ENCODE data around the gene VIPR2. TPM values are rescaled to one million over a fixed set of nuclear protein-coding genes. Genes with fewer than 3 reads are reported as not detected.
"Not testable (repeated sequence)": the region's sequence is repeated elsewhere in the genome, so short reads cannot be mapped to it uniquely, and the experiment has no call there.

VIPR2 gene
- total and polyA plus RNA-seq, 2 of the 13 experiments (the other 11 are each of a cell fraction or from before 2014, with no cell fraction given), result not detected

DNA sequence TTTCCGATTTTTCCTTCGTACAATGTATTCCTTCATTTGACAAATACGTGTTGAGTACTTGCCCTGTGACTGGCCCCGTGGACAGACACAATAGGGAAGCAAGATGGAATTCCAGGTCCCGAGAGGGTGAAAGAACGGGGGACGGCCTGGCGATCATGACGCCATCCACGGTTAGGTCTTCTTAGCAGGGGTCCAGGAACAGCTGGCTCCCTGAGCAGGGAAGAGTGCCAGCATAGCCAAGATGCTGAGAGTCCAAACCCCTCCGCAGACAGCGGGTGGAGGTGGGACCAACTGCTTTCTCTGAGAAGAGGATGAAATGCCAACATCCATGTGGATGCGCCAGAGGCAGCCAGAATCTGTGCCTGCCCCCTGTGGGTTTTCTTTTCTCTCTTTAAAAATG is 144.6 kb downstream of the VIPR2 start (continued):
- TF ChIP-seq ZFY (CRISPR knock-in tag; IDR thresholded peaks at IDR 0.05), result no peak
- TF ChIP-seq ZFP36L1 (CRISPR knock-in tag; IDR thresholded peaks at IDR 0.05), result no peak
- no peak for TF ChIP-seq ZNF430 (CRISPR knock-in tag; IDR thresholded peaks at IDR 0.05)
- no peak for TF ChIP-seq PAX8 (CRISPR knock-in tag; IDR thresholded peaks at IDR 0.05; ENCODE audit: borderline replicate concordance)
- no peak for TF ChIP-seq TBX2 (CRISPR knock-in tag; IDR thresholded peaks at IDR 0.05; ENCODE audit: borderline replicate concordance)
- TF ChIP-seq MEIS2 (CRISPR knock-in tag; IDR thresholded peaks at IDR 0.05), result no peak
- TF ChIP-seq SIN3B (IDR thresholded peaks at IDR 0.05; ENCODE audit: low read length), result no peak
- no peak for TF ChIP-seq SATB2 (CRISPR knock-in tag; IDR thresholded peaks at IDR 0.05)

DNA sequence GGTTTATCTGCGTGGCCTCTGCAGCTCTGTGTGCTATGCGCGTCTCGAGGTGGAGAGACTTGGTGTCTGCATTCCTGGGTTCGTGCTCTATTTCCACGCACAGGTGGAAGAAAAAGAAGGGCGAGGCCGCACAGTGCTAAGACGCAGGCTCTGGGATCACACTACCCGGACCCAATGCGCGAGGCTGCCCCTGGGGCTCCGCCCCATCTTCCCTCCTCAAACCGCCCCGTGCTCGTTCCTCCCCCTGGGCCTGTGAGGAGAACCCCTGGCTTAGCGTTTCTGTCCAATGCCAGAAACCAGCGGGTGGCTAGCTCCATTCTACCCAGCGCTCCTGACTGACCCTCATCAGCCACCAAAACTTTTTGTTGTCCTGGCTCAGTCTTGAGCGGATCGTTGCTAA is 145.2 kb downstream of the VIPR2 start:
- ATAC-seq (no peak), DNase-seq (ENCODE audit: low spot score) (no peak), FAIRE-seq (no peak)
- BruUV-seq (replicated peaks), result no TSS peak
- CTCF ChIA-PET (ENCODE audit: low intra/inter-chr PET ratio, low total read pairs), result no interaction called here
- no peaks in the 10 kb centered on the region for H3K36me3 ChIP-seq (replicated peaks in 1 of 2; ENCODE audit: control insufficient read depth in 1 of 2, insufficient read depth in 2 of 2, low read length in 2 of 2)
- H3K4me2 ChIP-seq (ENCODE audit: low read depth, low read length), result no peak overlapping the region
- no peak overlapping the region for H3K4me3 ChIP-seq (replicated peaks in 1 of 3; ENCODE audit: insufficient read depth in 1 of 3, low read depth in 2 of 3, low read length in 3 of 3)
- TF ChIP-seq, protein P1, sequence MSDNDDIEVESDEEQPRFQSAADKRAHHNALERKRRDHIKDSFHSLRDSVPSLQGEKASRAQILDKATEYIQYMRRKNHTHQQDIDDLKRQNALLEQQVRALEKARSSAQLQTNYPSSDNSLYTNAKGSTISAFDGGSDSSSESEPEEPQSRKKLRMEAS (IDR thresholded peaks at IDR 0.05), result no peak
- TF ChIP-seq, protein P2, sequence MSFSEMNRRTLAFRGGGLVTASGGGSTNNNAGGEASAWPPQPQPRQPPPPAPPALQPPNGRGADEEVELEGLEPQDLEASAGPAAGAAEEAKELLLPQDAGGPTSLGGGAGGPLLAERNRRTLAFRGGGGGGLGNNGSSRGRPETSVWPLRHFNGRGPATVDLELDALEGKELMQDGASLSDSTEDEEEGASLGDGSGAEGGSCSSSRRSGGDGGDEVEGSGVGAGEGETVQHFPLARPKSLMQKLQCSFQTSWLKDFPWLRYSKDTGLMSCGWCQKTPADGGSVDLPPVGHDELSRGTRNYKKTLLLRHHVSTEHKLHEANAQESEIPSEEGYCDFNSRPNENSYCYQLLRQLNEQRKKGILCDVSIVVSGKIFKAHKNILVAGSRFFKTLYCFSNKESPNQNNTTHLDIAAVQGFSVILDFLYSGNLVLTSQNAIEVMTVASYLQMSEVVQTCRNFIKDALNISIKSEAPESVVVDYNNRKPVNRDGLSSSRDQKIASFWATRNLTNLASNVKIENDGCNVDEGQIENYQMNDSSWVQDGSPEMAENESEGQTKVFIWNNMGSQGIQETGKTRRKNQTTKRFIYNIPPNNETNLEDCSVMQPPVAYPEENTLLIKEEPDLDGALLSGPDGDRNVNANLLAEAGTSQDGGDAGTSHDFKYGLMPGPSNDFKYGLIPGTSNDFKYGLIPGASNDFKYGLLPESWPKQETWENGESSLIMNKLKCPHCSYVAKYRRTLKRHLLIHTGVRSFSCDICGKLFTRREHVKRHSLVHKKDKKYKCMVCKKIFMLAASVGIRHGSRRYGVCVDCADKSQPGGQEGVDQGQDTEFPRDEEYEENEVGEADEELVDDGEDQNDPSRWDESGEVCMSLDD (CRISPR knock-in tag; IDR thresholded peaks at IDR 0.05; ENCODE audit: borderline replicate concordance), result no peak
- TF ChIP-seq ZNF510 (CRISPR knock-in tag; IDR thresholded peaks at IDR 0.05; ENCODE audit: low read depth), result no peak
- POLR2A ChIA-PET, result no interaction called here
- H3K79me2 ChIP-seq (ENCODE audit: insufficient read depth, low read length), result no peaks in the 10 kb centered on the region
- H3K27ac ChIP-seq (ENCODE audit: extremely low read length, insufficient read depth, low read length), result no peak overlapping the region
- WGBS (ENCODE audit: low lambda C conversion rate), result 64% methylated on average over 13 of the region's 21 CpGs
- no peak overlapping the region for H2AFZ ChIP-seq (ENCODE audit: low read length)
- no peaks in the 10 kb centered on the region for H4K20me1 ChIP-seq (ENCODE audit: insufficient read depth, low read length)
- no peaks in the 10 kb centered on the region for H3K9me3 ChIP-seq (ENCODE audit: low read length)
- in situ Hi-C loops (cut with HindIII; ENCODE audit: extremely low pct_ligation_motif_present, low pct_unique_long_range_greater_than_20kb) (no loop called here), intact Hi-C loops (cut with micrococcal nuclease; ENCODE audit: unreplicated experiment) (no loop called here)
- H3K9ac ChIP-seq (ENCODE audit: insufficient read depth, low read depth, low read length), result no peak overlapping the region
- H3K27me3 ChIP-seq (ENCODE audit: control insufficient read depth in 1 of 2, insufficient read depth in 2 of 2, low read length in 2 of 2), result peaks cover 7 to 61% of the 10 kb centered on the region in 2 experiments; a peak in 3 of 5 replicates
- no peaks in the 10 kb centered on the region for H3K4me1 ChIP-seq (ENCODE audit: insufficient read depth, low read length)

DNA sequence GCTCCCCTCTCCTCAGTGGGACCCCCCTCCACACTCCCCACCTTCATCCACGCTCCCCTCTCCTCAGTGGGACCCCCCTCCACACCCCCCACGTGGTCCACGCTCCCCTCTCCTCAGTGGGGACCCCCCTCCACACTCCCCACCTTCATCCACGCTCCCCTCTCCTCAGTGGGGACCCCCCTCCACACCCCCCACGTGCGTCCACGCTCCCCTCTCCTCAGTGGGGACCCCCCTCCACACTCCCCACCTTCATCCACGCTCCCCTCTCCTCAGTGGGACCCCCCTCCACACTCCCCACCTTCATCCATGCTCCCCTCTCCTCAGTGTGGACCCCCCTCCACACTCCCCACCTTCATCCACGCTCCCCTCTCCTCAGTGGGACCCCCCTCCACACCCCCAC is 146.4 kb downstream of the VIPR2 start:
- H3K9me3 ChIP-seq (ENCODE audit: low read length); DNase-seq (ENCODE audit: low spot score); H3K27ac ChIP-seq (ENCODE audit: extremely low read length, insufficient read depth, low read length); H4K20me1 ChIP-seq (ENCODE audit: insufficient read depth, low read length); H3K9ac ChIP-seq (ENCODE audit: insufficient read depth, low read depth, low read length); POLR2A ChIA-PET; H3K36me3 ChIP-seq (replicated peaks in 1 of 2; ENCODE audit: control insufficient read depth in 1 of 2, insufficient read depth in 2 of 2, low read length in 2 of 2); BruUV-seq (replicated peaks); ATAC-seq; H3K4me2 ChIP-seq (ENCODE audit: low read depth, low read length); H2AFZ ChIP-seq (ENCODE audit: low read length); H3K4me3 ChIP-seq (replicated peaks in 1 of 3; ENCODE audit: insufficient read depth in 1 of 3, low read depth in 2 of 3, low read length in 3 of 3); H3K79me2 ChIP-seq (ENCODE audit: insufficient read depth, low read length); intact Hi-C loops (cut with micrococcal nuclease; ENCODE audit: unreplicated experiment); CTCF ChIA-PET (ENCODE audit: low intra/inter-chr PET ratio, low total read pairs); in situ Hi-C loops (cut with HindIII; ENCODE audit: extremely low pct_ligation_motif_present, low pct_unique_long_range_greater_than_20kb); H3K4me1 ChIP-seq (ENCODE audit: insufficient read depth, low read length); FAIRE-seq: not testable (repeated sequence)
- WGBS (ENCODE audit: low lambda C conversion rate), result 14% methylated on average over 5 of the region's 9 CpGs
- H3K27me3 ChIP-seq (ENCODE audit: control insufficient read depth in 1 of 2, insufficient read depth in 2 of 2, low read length in 2 of 2), result peaks cover 9 to 61% of the 10 kb centered on the region in 2 experiments; a peak in 3 of 5 replicates
